ENCODE measurements around the gene ACOT7. TPM values are rescaled to one million over a fixed set of nuclear protein-coding genes. Genes with fewer than 3 reads are reported as not detected.

The ACOT7 gene
- total and polyA plus RNA-seq, 2 of the 13 experiments (the other 11 are each of a cell fraction or from before 2014, with no cell fraction given), result 33.0 to 55.8 TPM

DNA sequence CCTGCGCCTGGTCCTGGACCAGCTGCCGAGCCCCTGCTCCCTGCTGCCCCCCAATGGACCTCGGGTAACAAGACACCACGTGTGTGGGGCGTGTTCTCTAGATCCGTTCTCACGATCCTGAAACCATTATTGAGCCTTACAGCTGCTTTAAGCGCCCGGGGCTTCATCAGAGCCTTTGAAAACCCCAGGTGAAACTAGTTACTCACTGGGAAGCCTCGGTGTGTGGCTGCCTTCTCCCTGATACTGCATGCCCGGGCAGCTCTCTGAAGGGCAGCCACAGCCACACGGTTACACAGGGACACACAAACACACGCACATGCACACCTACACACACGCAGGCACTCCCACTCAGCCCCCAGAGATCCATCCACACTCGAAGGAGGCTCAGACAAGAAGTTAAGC, 20.9 kb upstream of the ACOT7 start (continued):
- TF ChIP-seq XRCC5 (optimal IDR thresholded peaks at IDR 0.05; ENCODE audit: low read length), result peak; percentile 66
- TF ChIP-seq UBTF (CRISPR knock-in tag; IDR thresholded peaks at IDR 0.05), result no peak
- TF ChIP-seq SOX6 (IDR thresholded peaks at IDR 0.05), result no peak
- no peak for TF ChIP-seq SOX6 (CRISPR knock-in tag; IDR thresholded peaks at IDR 0.05)
- TF ChIP-seq, protein P1, sequence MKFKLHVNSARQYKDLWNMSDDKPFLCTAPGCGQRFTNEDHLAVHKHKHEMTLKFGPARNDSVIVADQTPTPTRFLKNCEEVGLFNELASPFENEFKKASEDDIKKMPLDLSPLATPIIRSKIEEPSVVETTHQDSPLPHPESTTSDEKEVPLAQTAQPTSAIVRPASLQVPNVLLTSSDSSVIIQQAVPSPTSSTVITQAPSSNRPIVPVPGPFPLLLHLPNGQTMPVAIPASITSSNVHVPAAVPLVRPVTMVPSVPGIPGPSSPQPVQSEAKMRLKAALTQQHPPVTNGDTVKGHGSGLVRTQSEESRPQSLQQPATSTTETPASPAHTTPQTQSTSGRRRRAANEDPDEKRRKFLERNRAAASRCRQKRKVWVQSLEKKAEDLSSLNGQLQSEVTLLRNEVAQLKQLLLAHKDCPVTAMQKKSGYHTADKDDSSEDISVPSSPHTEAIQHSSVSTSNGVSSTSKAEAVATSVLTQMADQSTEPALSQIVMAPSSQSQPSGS (CRISPR knock-in tag; IDR thresholded peaks at IDR 0.05), result no peak
- TF ChIP-seq POLR2AphosphoS2 (IDR thresholded peaks at IDR 0.05; ENCODE audit: low read depth, low read length), result no peak
- TF ChIP-seq ZFY (CRISPR knock-in tag; IDR thresholded peaks at IDR 0.05), result no peak
- TF ChIP-seq GATAD2A (CRISPR knock-in tag; IDR thresholded peaks at IDR 0.05), result peak; percentile 42; the same call in 1 of the 2 replicates
- TF ChIP-seq GZF1 (CRISPR knock-in tag; IDR thresholded peaks at IDR 0.05), result no peak
- 0 out of 2 replicates have a peak, but pooled peaks have one; percentile 18 for TF ChIP-seq RXRA (CRISPR knock-in tag; IDR thresholded peaks at IDR 0.05)
- no peak for TF ChIP-seq PAWR (CRISPR knock-in tag; IDR thresholded peaks at IDR 0.05; ENCODE audit: borderline replicate concordance)
- TF ChIP-seq, protein P2, sequence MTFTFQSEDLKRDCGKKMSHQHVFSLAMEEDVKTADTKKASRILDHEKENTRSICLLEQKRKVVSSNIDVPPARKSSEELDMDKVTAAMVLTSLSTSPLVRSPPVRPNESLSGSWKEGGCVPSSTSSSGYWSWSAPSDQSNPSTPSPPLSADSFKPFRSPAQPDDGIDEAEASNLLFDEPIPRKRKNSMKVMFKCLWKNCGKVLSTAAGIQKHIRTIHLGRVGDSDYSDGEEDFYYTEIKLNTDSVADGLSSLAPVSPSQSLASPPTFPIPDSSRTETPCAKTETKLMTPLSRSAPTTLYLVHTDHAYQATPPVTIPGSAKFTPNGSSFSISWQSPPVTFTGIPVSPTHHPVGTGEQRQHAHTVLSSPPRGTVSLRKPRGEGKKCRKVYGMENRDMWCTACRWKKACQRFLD (CRISPR knock-in tag; IDR thresholded peaks at IDR 0.05; ENCODE audit: borderline replicate concordance), result 0 out of 2 replicates have a peak, but pooled peaks have one; percentile 37
- peak; percentile 66 for TF ChIP-seq SAP130 (CRISPR knock-in tag; IDR thresholded peaks at IDR 0.05; ENCODE audit: low read depth)
- TF ChIP-seq PCBP1 (IDR thresholded peaks at IDR 0.05; ENCODE audit: borderline replicate concordance, low read depth, low read length), result no peak
- TF ChIP-seq, protein P3, sequence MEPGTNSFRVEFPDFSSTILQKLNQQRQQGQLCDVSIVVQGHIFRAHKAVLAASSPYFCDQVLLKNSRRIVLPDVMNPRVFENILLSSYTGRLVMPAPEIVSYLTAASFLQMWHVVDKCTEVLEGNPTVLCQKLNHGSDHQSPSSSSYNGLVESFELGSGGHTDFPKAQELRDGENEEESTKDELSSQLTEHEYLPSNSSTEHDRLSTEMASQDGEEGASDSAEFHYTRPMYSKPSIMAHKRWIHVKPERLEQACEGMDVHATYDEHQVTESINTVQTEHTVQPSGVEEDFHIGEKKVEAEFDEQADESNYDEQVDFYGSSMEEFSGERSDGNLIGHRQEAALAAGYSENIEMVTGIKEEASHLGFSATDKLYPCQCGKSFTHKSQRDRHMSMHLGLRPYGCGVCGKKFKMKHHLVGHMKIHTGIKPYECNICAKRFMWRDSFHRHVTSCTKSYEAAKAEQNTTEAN (CRISPR knock-in tag; conservative IDR thresholded peaks at IDR 0.05), result 0 out of 2 replicates have a peak, but pooled peaks have one; percentile 30
- TF ChIP-seq ZNF136 (CRISPR knock-in tag; IDR thresholded peaks at IDR 0.05; ENCODE audit: low read depth), result no peak
- no peak for TF ChIP-seq ZNF883 (CRISPR knock-in tag; IDR thresholded peaks at IDR 0.05; ENCODE audit: not compliant biosample characterization)
- peak; percentile 33 to 43; a peak in 2 of 4 replicates for TF ChIP-seq HMGXB4 (CRISPR knock-in tag; IDR thresholded peaks at IDR 0.05; ENCODE audit: borderline replicate concordance in 1 of 2, low read depth in 1 of 2)
- no peak for TF ChIP-seq MIXL1 (CRISPR knock-in tag; IDR thresholded peaks at IDR 0.05)
- TF ChIP-seq BHLHE40 (IDR thresholded peaks at IDR 0.05; ENCODE audit: low read length), result peak; percentile 49; the same call in 1 of the 2 replicates
- no peak for TF ChIP-seq SKI (IDR thresholded peaks at IDR 0.05; ENCODE audit: partially characterized antibody)
- TF ChIP-seq, protein P4, sequence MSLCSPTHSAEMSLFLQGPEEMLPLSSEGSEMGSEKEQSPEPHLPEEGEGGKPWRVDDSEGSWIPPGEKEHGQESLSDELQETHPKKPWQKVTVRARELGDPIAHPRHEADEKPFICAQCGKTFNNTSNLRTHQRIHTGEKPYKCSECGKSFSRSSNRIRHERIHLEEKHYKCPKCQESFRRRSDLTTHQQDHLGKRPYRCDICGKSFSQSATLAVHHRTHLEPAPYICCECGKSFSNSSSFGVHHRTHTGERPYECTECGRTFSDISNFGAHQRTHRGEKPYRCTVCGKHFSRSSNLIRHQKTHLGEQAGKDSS (CRISPR knock-in tag; IDR thresholded peaks at IDR 0.05; ENCODE audit: borderline replicate concordance, low read depth), result 0 out of 2 replicates have a peak, but pooled peaks have one; percentile 63

Data from HepG2 (cell line).